Stimulated activated naive B cell treated with anti-CD40 and anti-IgM and Interleukin-4, amounts not matched to agents 10 μg/mL and 1 μg/mL and 100 μg/mL, for 72 hours (primary cell): ENCODE data around the gene ASGR2.
A peak's percentile ranks its signal among the peaks of the same experiment; 100 is the strongest.

Experiments used
- ATAC-seq, 2 donors: fragments of 150-1000 bp; cut with Tn5 transposase; replicated peaks; 2 replicates each; pipeline ENCODE4 v1.10.0; 2021; ENCODE audit warnings: moderate library complexity in 1 of 2
- DNase-seq: peaks from one replicate; pipeline ENCODE4 v3.0.0; 2021
- H3K27ac Mint-ChIP-seq: one replicate; pipeline ENCODE4 v1.8.0; 2022; ENCODE audit warnings: mild to moderate bottlenecking, mixed read lengths
- H3K27me3 Mint-ChIP-seq, 2 donors: one replicate each; pipeline ENCODE4 v1.8.0; 2022; ENCODE audit warnings: mixed read lengths in 2 of 2
- H3K36me3 Mint-ChIP-seq, 2 donors: one replicate each; pipeline ENCODE4 v1.8.0; 2022; ENCODE audit warnings: mixed read lengths in 2 of 2, mild to moderate bottlenecking in 1 of 2
- H3K4me1 Mint-ChIP-seq, 2 donors: one replicate each; pipeline ENCODE4 v1.8.0; 2022; ENCODE audit warnings: mixed read lengths in 2 of 2, mild to moderate bottlenecking in 1 of 2
- H3K4me3 Mint-ChIP-seq, 2 donors: one replicate each; pipeline ENCODE4 v1.8.0; 2022; ENCODE audit warnings: mild to moderate bottlenecking in 2 of 2, mixed read lengths in 2 of 2, moderate library complexity in 1 of 2
- H3K9me3 Mint-ChIP-seq, 2 donors: one replicate each; pipeline ENCODE4 v1.8.0; 2022; ENCODE audit warnings: mixed read lengths in 2 of 2, mild to moderate bottlenecking in 1 of 2

The ASGR2 gene

DNA sequence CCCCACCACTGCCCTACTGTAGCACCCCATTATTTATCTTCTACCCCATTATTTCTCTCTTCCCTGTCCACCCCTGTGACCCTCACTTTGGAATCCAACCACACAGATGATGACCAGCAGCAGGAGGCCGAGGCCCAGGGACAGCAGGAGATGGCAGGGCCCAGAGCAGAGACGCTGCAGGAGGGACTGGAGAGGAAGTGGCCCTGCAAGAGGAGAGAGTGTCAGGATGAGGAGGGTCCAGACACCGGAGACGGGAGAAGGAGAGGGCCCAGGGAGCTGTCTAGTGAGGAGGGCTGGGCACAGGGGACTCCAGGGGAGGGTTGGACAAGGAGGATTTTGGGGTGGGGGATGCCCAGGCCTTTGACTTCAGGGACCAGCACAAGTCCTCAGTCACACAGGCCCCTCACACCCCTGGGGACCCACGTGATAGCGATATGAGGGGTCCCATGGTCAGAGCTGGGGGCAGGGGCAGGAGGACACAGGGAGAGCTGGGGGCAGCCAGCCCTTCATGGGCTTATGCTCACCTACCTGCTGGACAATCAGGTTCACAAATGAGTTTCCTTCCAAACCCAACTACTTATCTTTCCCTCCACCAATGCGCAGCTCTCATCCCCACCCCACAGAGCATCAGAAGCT lies 36.6 kb downstream of the ASGR2 start:
- Mint-ChIP-seq H3K36me3 (peaks cover 0 to 2% of the 10 kb centered on the region in 2 donors), H3K9me3 (peaks cover 0 to 2% of the 10 kb centered on the region in 2 donors), H3K4me3 (no peak overlapping the region), H3K27ac (no peak overlapping the region), H3K27me3 (peaks cover 18 to 47% of the 10 kb centered on the region in 2 donors), H3K4me1 (peaks cover 9 to 11% of the 10 kb centered on the region in 2 donors)
- ATAC-seq = no peak
- DNase-seq = no peak

- ATAC-seq (no peak), DNase-seq (no peak)
- H3K27ac Mint-ChIP-seq = no peak overlapping the region
- H3K4me3 Mint-ChIP-seq = no peak overlapping the region
- peaks cover 0 to 2% of the 10 kb centered on the region in 2 donors for H3K9me3 Mint-ChIP-seq
- no peaks in the 10 kb centered on the region for H3K36me3 Mint-ChIP-seq
- H3K4me1 Mint-ChIP-seq = peaks cover 13 to 18% of the 10 kb centered on the region in 2 donors
- H3K27me3 Mint-ChIP-seq = peaks cover 6 to 37% of the 10 kb centered on the region in 2 donors
Observed at GRCh38 chr17:7074931-7075330, 39.7 kb downstream of the ASGR2 start.

- DNase-seq (no peak), ATAC-seq (peak; percentile 75 to 88)
- Mint-ChIP-seq H3K4me1 (peaks cover 11 to 15% of the 10 kb centered on the region in 2 donors), H3K27ac (peak overlapping the region; percentile 66), H3K9me3 (peaks cover 10 to 21% of the 10 kb centered on the region in 2 donors), H3K27me3 (peaks cover 3 to 33% of the 10 kb centered on the region in 2 donors), H3K4me3 (peak overlapping the region in 1 of 2 donors; percentile 45), H3K36me3 (peaks cover 9 to 13% of the 10 kb centered on the region in 2 donors)
Observed at GRCh38 chr17:7072406-7072805, 42.2 kb downstream of the ASGR2 start.

GRCh38 chr17:7070712-7071111 lies 43.9 kb downstream of the ASGR2 start:
- no peak for ATAC-seq

DNA sequence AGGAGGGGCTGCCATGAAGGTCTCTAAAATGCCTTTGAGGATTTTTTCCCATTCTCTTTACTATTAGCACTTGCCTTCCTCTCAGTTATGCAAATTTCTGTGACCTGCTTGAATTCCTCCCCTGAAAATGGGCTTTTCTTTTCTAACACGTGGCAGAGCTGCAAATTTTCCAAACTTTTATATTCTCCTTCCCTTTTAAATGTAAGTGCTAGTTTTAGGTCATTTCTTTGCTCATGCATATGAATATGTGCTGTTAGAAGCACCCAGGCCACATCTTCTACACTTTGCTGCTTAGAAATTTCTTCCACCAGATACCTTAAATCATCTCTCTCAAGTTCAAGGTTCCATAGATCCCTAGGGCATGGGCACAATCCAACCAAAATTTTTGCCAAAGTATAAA lies 46.4 kb downstream of the ASGR2 start:
- Mint-ChIP-seq H3K36me3 (peaks cover 13 to 14% of the 10 kb centered on the region in 2 donors), H3K4me3 (no peak overlapping the region), H3K27me3 (peaks cover 19 to 47% of the 10 kb centered on the region in 2 donors), H3K9me3 (peaks cover 14 to 21% of the 10 kb centered on the region in 2 donors), H3K27ac (no peak overlapping the region), H3K4me1 (peaks cover 11 to 15% of the 10 kb centered on the region in 2 donors)
- DNase-seq = no peak
- ATAC-seq = no peak

More at GRCh38 chr17:7070712-7071111, 43.9 kb downstream of the ASGR2 start:
- Mint-ChIP-seq H3K4me3 (no peak overlapping the region), H3K9me3 (peaks cover 14 to 21% of the 10 kb centered on the region in 2 donors), H3K4me1 (peaks cover 11 to 15% of the 10 kb centered on the region in 2 donors), H3K27ac (no peak overlapping the region), H3K36me3 (peaks cover 13 to 14% of the 10 kb centered on the region in 2 donors), H3K27me3 (peaks cover 8 to 28% of the 10 kb centered on the region in 2 donors)
- no peak for DNase-seq

- Mint-ChIP-seq H3K36me3 (peaks cover 13 to 14% of the 10 kb centered on the region in 2 donors), H3K4me3 (no peak overlapping the region), H3K4me1 (peaks cover 6 to 9% of the 10 kb centered on the region in 2 donors), H3K9me3 (peaks cover 14 to 21% of the 10 kb centered on the region in 2 donors), H3K27ac (no peak overlapping the region), H3K27me3 (peaks cover 24 to 55% of the 10 kb centered on the region in 2 donors)
- ATAC-seq (no peak), DNase-seq (no peak)
Observed at GRCh38 chr17:7067198-7067597, 47.4 kb downstream of the ASGR2 start.

DNA sequence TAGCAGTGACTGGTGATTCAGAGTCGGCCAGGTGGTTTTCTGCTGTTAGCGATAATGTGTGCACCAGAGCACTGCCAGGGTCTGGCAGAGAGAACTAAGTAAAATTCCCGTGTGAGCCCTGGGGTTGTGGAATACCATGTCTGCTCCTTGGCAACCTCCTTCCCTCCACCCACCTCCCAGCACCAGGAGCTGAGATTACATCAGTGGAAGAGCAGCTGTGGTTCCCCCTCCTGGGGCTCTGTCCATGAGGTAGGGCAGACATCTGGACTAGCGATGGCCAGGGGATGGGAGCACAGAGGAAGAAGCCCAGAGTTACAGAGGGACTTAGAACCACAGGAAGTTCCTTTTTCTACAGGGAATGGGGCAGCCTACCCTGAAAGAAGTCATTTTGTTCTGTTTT lies 50.4 kb downstream of the ASGR2 start:
- peaks cover 25 to 52% of the 10 kb centered on the region in 2 donors for H3K27me3 Mint-ChIP-seq
- ATAC-seq = no peak
- DNase-seq = no peak
- peaks cover 14 to 17% of the 10 kb centered on the region in 2 donors for H3K9me3 Mint-ChIP-seq
- no peak overlapping the region for H3K27ac Mint-ChIP-seq
- peaks cover 6 to 10% of the 10 kb centered on the region in 2 donors for H3K4me1 Mint-ChIP-seq
- H3K36me3 Mint-ChIP-seq = peaks cover 12 to 14% of the 10 kb centered on the region in 2 donors
- no peak overlapping the region for H3K4me3 Mint-ChIP-seq

GRCh38 chr17:7063518-7064094 lies 51.0 kb downstream of the ASGR2 start:
- H3K9me3 Mint-ChIP-seq = peaks cover 10 to 11% of the 10 kb centered on the region in 2 donors
- H3K27ac Mint-ChIP-seq = no peak overlapping the region
- peaks cover 5 to 10% of the 10 kb centered on the region in 2 donors for H3K36me3 Mint-ChIP-seq
- peaks cover 31 to 52% of the 10 kb centered on the region in 2 donors for H3K27me3 Mint-ChIP-seq
- DNase-seq = no peak
- H3K4me3 Mint-ChIP-seq = no peak overlapping the region
- ATAC-seq = no peak
- H3K4me1 Mint-ChIP-seq = peaks cover 8 to 15% of the 10 kb centered on the region in 2 donors

- H3K27ac Mint-ChIP-seq = no peak overlapping the region
- H3K9me3 Mint-ChIP-seq = no peaks in the 10 kb centered on the region
- DNase-seq = no peak
- no peak overlapping the region for H3K4me3 Mint-ChIP-seq
- no peaks in the 10 kb centered on the region for H3K36me3 Mint-ChIP-seq
- peaks cover 8 to 15% of the 10 kb centered on the region in 2 donors for H3K4me1 Mint-ChIP-seq
- peak; percentile 65 to 69 for ATAC-seq
- H3K27me3 Mint-ChIP-seq = peaks cover 22 to 49% of the 10 kb centered on the region in 2 donors
Observed at GRCh38 chr17:7060165-7060891, 54.3 kb downstream of the ASGR2 start.

DNA sequence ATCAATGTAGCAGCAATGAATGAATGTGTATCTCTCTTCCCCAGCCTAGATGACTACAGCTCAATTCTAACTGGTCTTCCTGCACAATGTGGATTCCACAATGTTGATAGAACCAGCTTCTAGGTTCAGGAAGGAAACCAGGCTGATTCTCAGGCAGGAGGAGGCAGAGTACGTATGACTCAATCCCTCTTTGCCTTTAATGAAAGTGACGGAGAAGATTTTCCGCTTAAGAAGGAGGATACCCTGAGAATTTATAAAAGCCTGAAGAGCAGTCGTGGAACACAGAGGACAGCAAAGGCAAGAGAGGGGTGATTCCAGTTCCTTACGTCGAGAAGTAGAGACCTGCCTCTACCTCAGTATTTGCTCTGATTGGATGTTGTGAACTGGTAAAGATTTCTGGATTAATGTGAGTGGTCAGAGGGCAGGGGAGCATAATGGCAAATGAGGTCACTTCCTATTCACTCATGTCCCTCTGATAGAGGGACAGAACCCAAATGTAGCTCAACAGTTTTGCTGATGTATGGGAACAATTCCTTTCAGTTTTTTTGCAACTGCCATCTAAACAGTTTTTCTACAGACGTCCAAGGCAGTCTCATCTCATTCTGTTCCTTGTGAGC lies 55.7 kb downstream of the ASGR2 start:
- DNase-seq (no peak), ATAC-seq (no peak)
- H3K9me3 Mint-ChIP-seq = no peaks in the 10 kb centered on the region
- H3K27me3 Mint-ChIP-seq = peaks cover 18 to 35% of the 10 kb centered on the region in 2 donors
- no peak overlapping the region for H3K4me3 Mint-ChIP-seq
- H3K4me1 Mint-ChIP-seq = peaks cover 8 to 15% of the 10 kb centered on the region in 2 donors
- H3K27ac Mint-ChIP-seq = peak overlapping the region; percentile 7
- no peaks in the 10 kb centered on the region for H3K36me3 Mint-ChIP-seq

GRCh38 chr17:7056386-7056785 lies 58.2 kb downstream of the ASGR2 start:
- H3K4me3 Mint-ChIP-seq = no peak overlapping the region
- H3K4me1 Mint-ChIP-seq = peaks cover 10 to 21% of the 10 kb centered on the region in 2 donors
- H3K27me3 Mint-ChIP-seq = peaks cover 11 to 15% of the 10 kb centered on the region in 2 donors
- H3K36me3 Mint-ChIP-seq = no peaks in the 10 kb centered on the region
- ATAC-seq (no peak), DNase-seq (no peak)
- no peaks in the 10 kb centered on the region for H3K9me3 Mint-ChIP-seq
- H3K27ac Mint-ChIP-seq = no peak overlapping the region
